Caco-2 (cell line): ENCODE data around the gene GPR107. TPM values are rescaled to one million over a fixed set of nuclear protein-coding genes. Genes with fewer than 3 reads are reported as not detected.

Experiments
- BruUV-seq: library from RNA; stranded (reverse); fragments of 400-500 nt; replicated peaks from 2 replicates; lab custom pipeline; 2021; lab: Mats Ljungman, UMichigan
- CTCF ChIA-PET: fragments of 300-600 bp; sonication (Branson Sonifier 250); formaldehyde crosslinking; loops from one replicate; lab custom pipeline; 2022; ENCODE audit warnings: antibody characterized with exemption; lab: Charles Lee
- POLR2A ChIA-PET: fragments of 300-600 bp; sonication (Branson Sonifier 250); formaldehyde crosslinking; loops from one replicate; lab custom pipeline; 2022; ENCODE audit warnings: antibody characterized with exemption; lab: Charles Lee
- DNase-seq, 2 experiments: peaks; one replicate each; pipeline versions ENCODE4 v3.0.0 to v3.0.0-alpha.2; 2020 to 2022
- H3K27me3 ChIP-seq: replicated peaks from 2 replicates; pipeline ENCODE4 v1.6.0; 2011; ENCODE audit warnings: low read length; ENCODE audit not compliant: control insufficient read depth, insufficient read depth
- H3K36me3 ChIP-seq: 2 replicates; pipeline ENCODE4 v1.5.1; 2011; ENCODE audit warnings: low read length; ENCODE audit not compliant: control insufficient read depth, insufficient read depth
- H3K4me1 ChIP-seq: fragments of 250-450 bp; sonication (Bioruptor Pico); 2 replicates; pipeline ENCODE4 v1.5.1; 2020; ENCODE audit warnings: mild to moderate bottlenecking
- H3K4me3 ChIP-seq: 2 replicates; pipeline ENCODE4 v1.5.1; 2011; ENCODE audit warnings: low read depth, mild to moderate bottlenecking, control low read depth, low read length
- H3K9me3 ChIP-seq: fragments of 250-450 bp; sonication (Bioruptor Pico); 2 replicates; pipeline ENCODE4 v1.5.1; 2020; ENCODE audit warnings: mild to moderate bottlenecking, moderate library complexity
- H3K27ac Mint-ChIP-seq: one replicate; pipeline ENCODE4 v1.8.0; 2022; ENCODE audit warnings: mixed read lengths; ENCODE audit not compliant: unreplicated experiment
- H3K27me3 Mint-ChIP-seq: one replicate; pipeline ENCODE4 v1.8.0; 2022; ENCODE audit warnings: mixed read lengths; ENCODE audit not compliant: insufficient read depth, unreplicated experiment
- H3K36me3 Mint-ChIP-seq: one replicate; pipeline ENCODE4 v1.8.0; 2022; ENCODE audit warnings: mild to moderate bottlenecking, mixed read lengths; ENCODE audit not compliant: insufficient read depth, unreplicated experiment
- H3K4me1 Mint-ChIP-seq: one replicate; pipeline ENCODE4 v1.8.0; 2022; ENCODE audit warnings: low read depth, mixed read lengths; ENCODE audit not compliant: unreplicated experiment
- H3K4me3 Mint-ChIP-seq: one replicate; pipeline ENCODE4 v1.8.0; 2022; ENCODE audit warnings: mild to moderate bottlenecking, moderate library complexity, mixed read lengths; ENCODE audit not compliant: unreplicated experiment
- H3K9me3 Mint-ChIP-seq: one replicate; pipeline ENCODE4 v1.8.0; 2022; ENCODE audit warnings: mixed read lengths; ENCODE audit not compliant: unreplicated experiment
- CTCF ChIP-seq, 2 experiments: fragments of 200-600 bp in 1 of 2; IDR thresholded peaks; 1 replicate in 1 of 2; 2 replicates in 1 of 2; pipeline versions ENCODE4 v1.5.1 to v1.8.0; 2011 to 2022; ENCODE audit warnings: antibody characterized with exemption in 1 of 2, control low read depth in 1 of 2, inconsistent platforms in 1 of 2, low read depth in 1 of 2, low read length in 1 of 2, mild to moderate bottlenecking in 1 of 2, moderate library complexity in 1 of 2; ENCODE audit not compliant: insufficient read depth in 1 of 2, severe bottlenecking in 1 of 2, unreplicated experiment in 1 of 2
- intact Hi-C: fragments of 100-400 bp; cut with micrococcal nuclease; formaldehyde crosslinking; loops from one replicate; pipeline ENCODE4 v1.10.0; 2022; ENCODE audit not compliant: unreplicated experiment
- total RNA-seq: library from RNA; stranded (reverse); gene quantifications from 2 replicates; pipeline ENCODE4 v1.2.3, GENCODE V29; 2022

Gene GPR107
- total RNA-seq, 1 experiment from 2014 or later = 53.1 TPM

GRCh38 chr9:130034570-130034969 lies 19.1 kb upstream of the GPR107 start:
- intact Hi-C loops = no loop called here
- Mint-ChIP-seq H3K4me1 (peaks cover 11% of the 10 kb centered on the region), H3K36me3 (no peaks in the 10 kb centered on the region), H3K27me3 (no peaks in the 10 kb centered on the region), H3K4me3 (no peak overlapping the region), H3K27ac (no peak overlapping the region), H3K9me3 (no peaks in the 10 kb centered on the region)
- no TSS peak for BruUV-seq
- POLR2A ChIA-PET = no interaction called here
- CTCF ChIA-PET = no interaction called here
- DNase-seq = no peak
- Histone ChIP-seq H3K4me1 (no peaks in the 10 kb centered on the region), H3K36me3 (no peaks in the 10 kb centered on the region), H3K27me3 (no peaks in the 10 kb centered on the region), H3K4me3 (no peak overlapping the region), H3K9me3 (no peaks in the 10 kb centered on the region)
- no peak for TF ChIP-seq CTCF (IDR thresholded peaks at IDR 0.05; ENCODE audit: insufficient read depth in 1 of 2, low read depth in 1 of 2, low read length in 1 of 2, severe bottlenecking in 1 of 2, unreplicated experiment in 1 of 2)

GRCh38 chr9:130036099-130036498 lies 17.6 kb upstream of the GPR107 start:
- DNase-seq = no peak

GRCh38 chr9:130039528-130040147 lies 14.1 kb upstream of the GPR107 start:
- no TSS peak for BruUV-seq
- POLR2A ChIA-PET = interaction anchor here (0.6 kb wide), 2 partner anchors 17 to 71 kb away, joined by 3 to 4 read pairs; no protein-coding TSS in a partner anchor
- H3K4me3 ChIP-seq = no peak overlapping the region
- peak in 1 of 2 experiments; percentile 20 for DNase-seq
- CTCF ChIA-PET = interaction anchor here (0.5 to 0.6 kb wide), 2 partner anchors 29 to 71 kb away, joined by 4 read pairs; no protein-coding TSS in a partner anchor
- intact Hi-C loops = loop anchor here (1.0 kb wide), 1 partner anchor 154 kb away; no protein-coding TSS in a partner anchor
- no peak overlapping the region for H3K4me3 Mint-ChIP-seq
- H3K4me1 ChIP-seq = peaks cover 12% of the 10 kb centered on the region
- no peaks in the 10 kb centered on the region for H3K9me3 Mint-ChIP-seq
- peaks cover 6% of the 10 kb centered on the region for H3K4me1 Mint-ChIP-seq
- TF ChIP-seq CTCF (IDR thresholded peaks at IDR 0.05; ENCODE audit: insufficient read depth in 1 of 2, low read depth in 1 of 2, low read length in 1 of 2, severe bottlenecking in 1 of 2, unreplicated experiment in 1 of 2) = no peak
- H3K36me3 ChIP-seq = no peaks in the 10 kb centered on the region
- H3K27ac Mint-ChIP-seq = no peak overlapping the region
- no peaks in the 10 kb centered on the region for H3K27me3 Mint-ChIP-seq
- H3K27me3 ChIP-seq = no peaks in the 10 kb centered on the region
- H3K9me3 ChIP-seq = no peaks in the 10 kb centered on the region
- peaks cover 17% of the 10 kb centered on the region for H3K36me3 Mint-ChIP-seq

More at GRCh38 chr9:130036099-130036498, 17.6 kb upstream of the GPR107 start:
- Mint-ChIP-seq H3K27ac (no peak overlapping the region), H3K4me3 (no peak overlapping the region), H3K27me3 (no peaks in the 10 kb centered on the region), H3K9me3 (no peaks in the 10 kb centered on the region), H3K4me1 (peaks cover 11% of the 10 kb centered on the region), H3K36me3 (no peaks in the 10 kb centered on the region)
- Histone ChIP-seq H3K4me1 (no peaks in the 10 kb centered on the region), H3K27me3 (no peaks in the 10 kb centered on the region), H3K4me3 (no peak overlapping the region), H3K36me3 (no peaks in the 10 kb centered on the region), H3K9me3 (no peaks in the 10 kb centered on the region)
- no TSS peak for BruUV-seq
- ChIA-PET POLR2A (no interaction called here), CTCF (no interaction called here)
- no peak for TF ChIP-seq CTCF (IDR thresholded peaks at IDR 0.05; ENCODE audit: insufficient read depth in 1 of 2, low read depth in 1 of 2, low read length in 1 of 2, severe bottlenecking in 1 of 2, unreplicated experiment in 1 of 2)
- intact Hi-C loops = no loop called here
